Colonic mucosa (tissue), 4 donors: ENCODE results near the gene SLC25A40. TPM values are rescaled to one million over a fixed set of nuclear protein-coding genes. Genes with fewer than 3 reads are reported as not detected.
"Not testable (repeated sequence)": the region's sequence is repeated elsewhere in the genome, so short reads cannot be mapped to it uniquely, and the experiment has no call there.

ENCODE experiments used
- DNase-seq: peaks from one replicate; pipeline ENCODE4 v3.0.0-alpha.2; 2020
- H3K27ac ChIP-seq: fragments of 200-600 bp; one replicate; pipeline ENCODE4 v1.8.0; 2021
- H3K27me3 ChIP-seq: fragments of 200-600 bp; one replicate; pipeline ENCODE4 v1.8.0; 2021
- H3K36me3 ChIP-seq: fragments of 200-600 bp; one replicate; pipeline ENCODE4 v1.8.0; 2021
- H3K4me1 ChIP-seq: fragments of 200-600 bp; one replicate; pipeline ENCODE4 v1.8.0; 2021; ENCODE audit warnings: mild to moderate bottlenecking
- H3K4me3 ChIP-seq: fragments of 200-600 bp; one replicate; pipeline ENCODE4 v1.8.0; 2021
- H3K9ac ChIP-seq, 2 donors: one replicate each; pipeline ENCODE4 v1.7.0; 2013; ENCODE audit warnings: control low read depth in 2 of 2, low read depth in 2 of 2, low read length in 2 of 2
- H3K9me3 ChIP-seq: fragments of 200-600 bp; one replicate; pipeline ENCODE4 v1.8.0; 2021
- CTCF ChIP-seq: fragments of 200-600 bp; IDR thresholded peaks from one replicate; pipeline ENCODE4 v1.8.0; 2022; ENCODE audit warnings: antibody characterized with exemption, mild to moderate bottlenecking
- intact Hi-C: fragments of 100-400 bp; cut with DNase I; formaldehyde crosslinking; loops from one replicate; pipeline ENCODE4 v1.14.1; 2022
- total RNA-seq, 2 donors: library from RNA; stranded (reverse); fragmentation: NEBNext Ultra II Directional in 1 of 2; extraction: Animal tissue kit (Norgen Biotek cat#: 25700) in 1 of 2; gene quantifications; one replicate each; pipeline ENCODE4 v1.2.1, GENCODE V29; 2021
- donor health status: healthy.
- donor health status: DM: no; HTN: no; CAD: no.
- donor health status: DM: no; HTN: no; CAD: no.

The SLC25A40 gene
- total RNA-seq, 2 donors from 2014 or later, result 25.7 to 39.6 TPM

- TF ChIP-seq CTCF, result no peak
- no peak for DNase-seq
- no peak overlapping the region for H3K27ac ChIP-seq
- no peaks in the 10 kb centered on the region for H3K4me1 ChIP-seq
- H3K4me3 ChIP-seq, result no peak overlapping the region
- no peaks in the 10 kb centered on the region for H3K9me3 ChIP-seq
- H3K9ac ChIP-seq, result no peak overlapping the region
- H3K36me3 ChIP-seq, result no peaks in the 10 kb centered on the region
- no peaks in the 10 kb centered on the region for H3K27me3 ChIP-seq
- intact Hi-C loops, result no loop called here
Measured at GRCh38 chr7:87912121-87912520, 36.0 kb upstream of the SLC25A40 start.

GRCh38 chr7:87908814-87909213 lies 32.7 kb upstream of the SLC25A40 start:
- H3K9me3 ChIP-seq, H3K4me3 ChIP-seq, H3K4me1 ChIP-seq, DNase-seq, intact Hi-C loops, H3K27ac ChIP-seq, H3K36me3 ChIP-seq, H3K9ac ChIP-seq, H3K27me3 ChIP-seq: not testable (repeated sequence)

DNA sequence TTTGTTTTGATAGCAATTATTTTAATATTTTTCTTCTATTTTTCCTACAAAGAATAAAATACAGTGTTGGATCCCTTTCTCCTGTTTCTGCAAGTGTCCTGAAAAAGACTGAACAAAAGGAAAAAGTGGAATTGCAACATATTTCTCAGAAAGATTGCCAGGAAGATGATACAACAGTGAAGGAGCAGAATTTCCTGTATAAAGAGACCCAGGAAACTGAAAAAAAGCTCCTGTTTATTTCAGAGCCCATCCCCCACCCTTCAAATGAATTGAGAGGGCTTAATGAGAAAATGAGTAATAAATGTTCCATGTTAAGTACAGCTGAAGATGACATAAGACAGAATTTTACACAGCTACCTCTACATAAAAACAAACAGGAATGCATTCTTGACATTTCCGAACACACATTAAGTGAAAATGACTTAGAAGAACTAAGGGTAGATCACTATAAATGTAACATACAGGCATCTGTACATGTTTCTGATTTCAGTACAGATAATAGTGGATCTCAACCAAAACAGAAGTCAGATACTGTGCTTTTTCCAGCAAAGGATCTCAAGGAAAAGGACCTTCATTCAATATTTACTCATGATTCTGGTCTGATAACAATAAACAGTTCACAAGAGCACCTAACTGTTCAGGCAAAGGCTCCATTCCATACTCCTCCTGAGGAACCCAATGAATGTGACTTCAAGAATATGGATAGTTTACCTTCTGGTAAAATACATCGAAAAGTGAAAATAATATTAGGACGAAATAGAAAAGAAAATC lies 31.2 kb upstream of the SLC25A40 start:
- H3K36me3 ChIP-seq, H3K27me3 ChIP-seq, H3K4me3 ChIP-seq, H3K9ac ChIP-seq, H3K4me1 ChIP-seq, DNase-seq, H3K27ac ChIP-seq, intact Hi-C loops, H3K9me3 ChIP-seq: not testable (repeated sequence)

- no peak for DNase-seq
- Histone ChIP-seq H3K27me3 (no peaks in the 10 kb centered on the region), H3K27ac (no peak overlapping the region), H3K9me3 (no peaks in the 10 kb centered on the region), H3K4me3 (no peak overlapping the region), H3K36me3 (no peaks in the 10 kb centered on the region), H3K9ac (no peak overlapping the region), H3K4me1 (no peaks in the 10 kb centered on the region)
- intact Hi-C loops, result no loop called here
- no peak for TF ChIP-seq CTCF
Measured at GRCh38 chr7:87899255-87899654, 23.1 kb upstream of the SLC25A40 start.

- Histone ChIP-seq H3K4me1 (no peaks in the 10 kb centered on the region), H3K9ac (no peak overlapping the region), H3K27ac (no peak overlapping the region), H3K27me3 (no peaks in the 10 kb centered on the region), H3K36me3 (no peaks in the 10 kb centered on the region), H3K4me3 (no peak overlapping the region), H3K9me3 (no peaks in the 10 kb centered on the region)
- TF ChIP-seq CTCF, result no peak
- intact Hi-C loops, result no loop called here
- no peak for DNase-seq
Measured at GRCh38 chr7:87895363-87895762, 19.2 kb upstream of the SLC25A40 start.

DNA sequence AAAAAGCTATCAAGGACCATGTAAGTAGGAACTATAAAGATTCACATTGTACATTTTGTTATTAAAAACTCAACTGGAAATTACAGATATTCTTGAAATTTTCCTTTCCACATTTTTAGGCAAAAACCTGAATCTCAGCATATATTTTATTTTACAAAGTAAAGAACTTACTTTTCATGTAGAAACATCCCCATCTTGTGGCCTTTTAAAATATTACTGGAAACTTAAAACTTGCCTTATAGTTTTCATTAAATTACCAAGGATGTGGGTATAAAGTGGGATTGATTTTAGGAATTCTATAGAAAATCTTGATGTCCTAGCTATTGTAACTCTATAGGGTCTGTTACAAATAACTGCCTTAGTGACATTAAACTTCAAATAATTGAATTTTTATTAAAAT lies 10.7 kb upstream of the SLC25A40 start:
- intact Hi-C loops, result no loop called here
- no peak for DNase-seq

More for the DNA sequence above, 10.7 kb upstream of the SLC25A40 start:
- Histone ChIP-seq H3K36me3 (no peaks in the 10 kb centered on the region), H3K4me1 (no peaks in the 10 kb centered on the region), H3K9ac (no peak overlapping the region), H3K27ac (no peak overlapping the region), H3K4me3 (no peak overlapping the region), H3K9me3 (no peaks in the 10 kb centered on the region), H3K27me3 (no peaks in the 10 kb centered on the region)
- TF ChIP-seq CTCF, result peak; percentile 44
